Osteocyte (in vitro differentiated cells): ENCODE results near the gene WDR83. TPM values are rescaled to one million over a fixed set of nuclear protein-coding genes. Genes with fewer than 3 reads are reported as not detected.

Source experiments
- DNase-seq: peaks from one replicate; pipeline ENCODE4 v3.0.0; 2021; ENCODE audit warnings: mixed read lengths; ENCODE audit not compliant: unreplicated experiment; ENCODE audit errors: extremely low spot score
- H3K27ac Mint-ChIP-seq: one replicate; pipeline ENCODE4 v1.8.0; 2021; ENCODE audit warnings: mild to moderate bottlenecking, mixed read lengths; ENCODE audit not compliant: unreplicated experiment
- H3K27me3 Mint-ChIP-seq: one replicate; pipeline ENCODE4 v1.8.0; 2021; ENCODE audit warnings: mixed read lengths; ENCODE audit not compliant: unreplicated experiment
- H3K36me3 Mint-ChIP-seq: one replicate; pipeline ENCODE4 v1.8.0; 2021; ENCODE audit warnings: mixed read lengths; ENCODE audit not compliant: unreplicated experiment
- H3K4me1 Mint-ChIP-seq: one replicate; pipeline ENCODE4 v1.8.0; 2021; ENCODE audit warnings: mixed read lengths; ENCODE audit not compliant: unreplicated experiment
- H3K4me3 Mint-ChIP-seq: one replicate; pipeline ENCODE4 v1.8.0; 2021; ENCODE audit warnings: mild to moderate bottlenecking, moderate library complexity, mixed read lengths; ENCODE audit not compliant: unreplicated experiment
- H3K9me3 Mint-ChIP-seq: one replicate; pipeline ENCODE4 v1.8.0; 2021; ENCODE audit warnings: mixed read lengths; ENCODE audit not compliant: unreplicated experiment
- total RNA-seq: library from RNA; stranded (reverse); gene quantifications from 2 replicates; pipeline ENCODE4 v1.2.1, GENCODE V29; 2021
- TF ChIP-seq, protein P1 (sequence below): fragments of 200-600 bp; sonication (generic); IDR thresholded peaks from 2 replicates; pipeline ENCODE4 v1.5.0; 2021; ENCODE audit warnings: antibody characterized with exemption, mild to moderate bottlenecking, moderate library complexity

WDR83 gene
- total RNA-seq, 1 donor from 2014 or later, result 12.4 TPM

GRCh38 chr19:12647047-12647446, 19.6 kb upstream of the WDR83 start:
- DNase-seq, result no peak
- Mint-ChIP-seq H3K9me3 (no peaks in the 10 kb centered on the region), H3K4me3 (no peak overlapping the region), H3K27me3 (no peaks in the 10 kb centered on the region), H3K4me1 (no peaks in the 10 kb centered on the region), H3K36me3 (peaks cover 10% of the 10 kb centered on the region), H3K27ac (no peak overlapping the region)
- TF ChIP-seq, protein P1, sequence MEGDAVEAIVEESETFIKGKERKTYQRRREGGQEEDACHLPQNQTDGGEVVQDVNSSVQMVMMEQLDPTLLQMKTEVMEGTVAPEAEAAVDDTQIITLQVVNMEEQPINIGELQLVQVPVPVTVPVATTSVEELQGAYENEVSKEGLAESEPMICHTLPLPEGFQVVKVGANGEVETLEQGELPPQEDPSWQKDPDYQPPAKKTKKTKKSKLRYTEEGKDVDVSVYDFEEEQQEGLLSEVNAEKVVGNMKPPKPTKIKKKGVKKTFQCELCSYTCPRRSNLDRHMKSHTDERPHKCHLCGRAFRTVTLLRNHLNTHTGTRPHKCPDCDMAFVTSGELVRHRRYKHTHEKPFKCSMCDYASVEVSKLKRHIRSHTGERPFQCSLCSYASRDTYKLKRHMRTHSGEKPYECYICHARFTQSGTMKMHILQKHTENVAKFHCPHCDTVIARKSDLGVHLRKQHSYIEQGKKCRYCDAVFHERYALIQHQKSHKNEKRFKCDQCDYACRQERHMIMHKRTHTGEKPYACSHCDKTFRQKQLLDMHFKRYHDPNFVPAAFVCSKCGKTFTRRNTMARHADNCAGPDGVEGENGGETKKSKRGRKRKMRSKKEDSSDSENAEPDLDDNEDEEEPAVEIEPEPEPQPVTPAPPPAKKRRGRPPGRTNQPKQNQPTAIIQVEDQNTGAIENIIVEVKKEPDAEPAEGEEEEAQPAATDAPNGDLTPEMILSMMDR, result no peak

DNA sequence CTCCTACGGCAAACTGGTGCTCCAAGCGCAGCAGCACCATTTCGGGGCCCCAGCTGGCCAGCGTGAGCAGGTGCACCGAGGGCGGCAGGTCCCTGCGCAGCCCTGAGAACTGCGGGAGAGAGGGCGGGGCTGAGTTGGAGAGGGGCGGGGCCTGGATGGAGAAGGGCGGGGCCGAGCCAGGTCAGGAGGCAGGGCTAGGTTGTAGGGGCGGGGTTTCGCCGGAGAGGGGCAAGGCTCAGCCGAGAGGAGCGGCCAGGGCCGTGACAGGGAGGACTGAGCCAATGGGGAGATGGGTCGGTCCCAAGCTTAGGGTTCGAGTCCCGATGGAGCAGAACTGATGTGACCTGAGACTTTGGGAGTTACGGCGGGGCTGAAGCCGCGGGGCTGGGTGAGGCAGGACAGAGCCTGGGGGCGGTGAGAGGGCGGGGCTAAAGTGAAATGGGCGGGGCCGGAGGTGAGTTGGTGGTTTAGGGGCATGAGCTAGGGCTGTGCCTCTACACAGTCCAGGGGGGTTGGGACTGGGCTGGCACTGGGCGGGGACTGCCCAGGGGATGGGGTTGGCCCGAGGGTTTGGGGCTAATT, 19.0 kb upstream of the WDR83 start:
- TF ChIP-seq, protein P1, result no peak
- no peak for DNase-seq
- H3K27ac Mint-ChIP-seq, result no peak overlapping the region
- no peak overlapping the region for H3K4me3 Mint-ChIP-seq
- H3K9me3 Mint-ChIP-seq, result no peaks in the 10 kb centered on the region
- H3K27me3 Mint-ChIP-seq, result no peaks in the 10 kb centered on the region
- H3K4me1 Mint-ChIP-seq, result no peaks in the 10 kb centered on the region
- peaks cover 10% of the 10 kb centered on the region for H3K36me3 Mint-ChIP-seq

DNA sequence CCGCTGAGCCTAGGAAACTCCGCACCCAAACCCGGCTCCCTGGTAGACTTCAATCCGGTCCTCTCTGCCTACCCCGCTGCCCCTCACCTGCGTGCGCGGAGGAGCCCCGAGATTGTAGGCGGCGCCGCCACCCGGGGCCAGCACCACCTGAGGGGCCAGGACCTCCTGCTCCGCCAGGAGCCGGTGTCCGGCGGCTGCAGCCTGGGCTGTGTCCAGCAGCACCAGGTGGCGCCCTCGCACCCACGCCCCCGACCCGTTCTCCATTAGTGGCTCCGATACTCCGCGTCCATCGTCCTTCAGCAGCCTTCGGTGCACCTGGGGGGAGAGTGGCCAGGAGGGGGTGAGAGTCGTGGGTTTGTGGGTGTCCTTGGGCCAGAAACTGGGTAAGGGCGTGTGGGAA, 18.5 kb upstream of the WDR83 start:
- Mint-ChIP-seq H3K4me3 (no peak overlapping the region), H3K9me3 (no peaks in the 10 kb centered on the region), H3K27me3 (no peaks in the 10 kb centered on the region), H3K27ac (no peak overlapping the region), H3K36me3 (peaks cover 10% of the 10 kb centered on the region), H3K4me1 (no peaks in the 10 kb centered on the region)
- no peak for DNase-seq
- TF ChIP-seq, protein P1, result no peak

DNA sequence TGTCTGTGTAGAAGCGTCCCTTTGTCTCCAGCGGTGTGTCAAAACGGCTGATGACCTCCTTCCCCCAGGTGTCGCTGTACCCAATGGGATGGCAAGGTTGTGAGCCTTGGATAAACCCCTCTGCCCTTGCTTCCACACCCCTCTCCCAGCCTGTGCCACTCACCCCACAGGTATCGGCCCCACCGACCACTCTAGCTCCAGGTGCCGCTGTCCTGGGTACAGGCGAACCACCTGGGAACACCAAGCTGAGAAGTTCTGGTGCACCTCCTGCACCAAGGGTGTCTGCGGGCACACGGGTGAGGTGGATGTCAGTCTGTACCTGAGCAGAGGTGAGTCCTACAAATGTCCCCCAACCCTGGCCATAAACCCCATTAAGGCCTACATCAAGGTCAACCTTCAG, 16.7 kb upstream of the WDR83 start:
- H3K4me1 Mint-ChIP-seq, result no peaks in the 10 kb centered on the region
- no peaks in the 10 kb centered on the region for H3K9me3 Mint-ChIP-seq
- DNase-seq, result no peak
- H3K27ac Mint-ChIP-seq, result no peak overlapping the region
- no peak overlapping the region for H3K4me3 Mint-ChIP-seq
- TF ChIP-seq, protein P1, result no peak
- no peaks in the 10 kb centered on the region for H3K27me3 Mint-ChIP-seq
- H3K36me3 Mint-ChIP-seq, result peaks cover 11% of the 10 kb centered on the region

DNA sequence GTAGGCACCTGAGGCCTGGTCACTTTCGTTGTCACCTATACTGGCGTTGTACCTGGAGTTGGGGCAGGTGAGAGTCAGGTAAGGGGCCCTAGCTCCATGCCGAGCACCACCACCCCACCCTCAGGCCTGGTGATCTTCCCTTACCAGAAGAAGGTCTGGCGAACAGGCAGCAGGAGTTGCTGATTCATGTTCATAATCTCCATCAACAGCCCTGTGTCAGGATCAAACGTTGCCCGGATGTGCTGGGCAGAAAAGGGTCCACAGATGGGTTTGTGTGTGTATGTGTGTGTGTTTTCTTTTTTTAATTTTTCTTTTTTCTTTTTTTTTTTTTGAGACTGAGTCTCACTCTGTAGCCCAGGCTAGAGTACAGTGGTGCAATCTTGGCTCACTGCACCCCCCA, 14.4 kb upstream of the WDR83 start:
- H3K27ac Mint-ChIP-seq, result no peak overlapping the region
- no peaks in the 10 kb centered on the region for H3K4me1 Mint-ChIP-seq
- H3K27me3 Mint-ChIP-seq, result no peaks in the 10 kb centered on the region
- H3K9me3 Mint-ChIP-seq, result no peaks in the 10 kb centered on the region
- TF ChIP-seq, protein P1, result no peak
- no peak for DNase-seq
- H3K4me3 Mint-ChIP-seq, result no peak overlapping the region
- H3K36me3 Mint-ChIP-seq, result peaks cover 27% of the 10 kb centered on the region
